HL-60 (cell line): Measurements from ENCODE around the gene DYNC1LI1.

ENCODE experiments used
- DNase-seq, 2 experiments: peaks; one replicate each; pipeline ENCODE4 v3.0.0-alpha.2; 2010 to 2020; ENCODE audit warnings: low read depth in 1 of 2, low spot score in 1 of 2
- H3K27ac ChIP-seq: fragments of 250-450 bp; sonication (Bioruptor Pico); replicated peaks from 2 replicates; pipeline ENCODE4 v1.5.1; 2020; ENCODE audit warnings: mild to moderate bottlenecking, moderate library complexity
- H3K27me3 ChIP-seq: fragments of 250-450 bp; sonication (Bioruptor Pico); 2 replicates; pipeline ENCODE4 v1.5.1; 2021; ENCODE audit warnings: mild to moderate bottlenecking, moderate library complexity; ENCODE audit not compliant: insufficient read depth, poor library complexity, severe bottlenecking
- H3K4me3 ChIP-seq: replicated peaks from 2 replicates; pipeline ENCODE4 v1.5.1; 2011; ENCODE audit warnings: mild to moderate bottlenecking, control low read depth, low read length; ENCODE audit not compliant: insufficient read depth
- GABPA ChIP-seq: IDR thresholded peaks from 2 replicates; pipeline ENCODE4 v1.6.1; 2012; ENCODE audit warnings: low read depth
- POLR2AphosphoS5 ChIP-seq: IDR thresholded peaks from 2 replicates; pipeline ENCODE4 v1.6.1; 2012; ENCODE audit warnings: low read depth
- REST ChIP-seq: IDR thresholded peaks from 2 replicates; pipeline ENCODE4 v1.6.1; 2012; ENCODE audit warnings: low read depth; ENCODE audit not compliant: insufficient replicate concordance
- SPI1 ChIP-seq: IDR thresholded peaks from 2 replicates; pipeline ENCODE4 v1.6.1; 2012; ENCODE audit warnings: low read depth, mild to moderate bottlenecking, borderline replicate concordance
- TF ChIP-seq, protein P1 (sequence below): IDR thresholded peaks from one replicate; pipeline ENCODE4 v1.5.1; 2011; ENCODE audit warnings: low read length, control low read depth, inconsistent platforms; ENCODE audit not compliant: insufficient read depth

Gene DYNC1LI1

GRCh38 chr3:32482693-32483092, 88.0 kb downstream of the DYNC1LI1 start:
- DNase-seq, result no peak
- no peak for TF ChIP-seq GABPA
- TF ChIP-seq REST, result no peak
- TF ChIP-seq POLR2AphosphoS5, result no peak
- TF ChIP-seq, protein P1, sequence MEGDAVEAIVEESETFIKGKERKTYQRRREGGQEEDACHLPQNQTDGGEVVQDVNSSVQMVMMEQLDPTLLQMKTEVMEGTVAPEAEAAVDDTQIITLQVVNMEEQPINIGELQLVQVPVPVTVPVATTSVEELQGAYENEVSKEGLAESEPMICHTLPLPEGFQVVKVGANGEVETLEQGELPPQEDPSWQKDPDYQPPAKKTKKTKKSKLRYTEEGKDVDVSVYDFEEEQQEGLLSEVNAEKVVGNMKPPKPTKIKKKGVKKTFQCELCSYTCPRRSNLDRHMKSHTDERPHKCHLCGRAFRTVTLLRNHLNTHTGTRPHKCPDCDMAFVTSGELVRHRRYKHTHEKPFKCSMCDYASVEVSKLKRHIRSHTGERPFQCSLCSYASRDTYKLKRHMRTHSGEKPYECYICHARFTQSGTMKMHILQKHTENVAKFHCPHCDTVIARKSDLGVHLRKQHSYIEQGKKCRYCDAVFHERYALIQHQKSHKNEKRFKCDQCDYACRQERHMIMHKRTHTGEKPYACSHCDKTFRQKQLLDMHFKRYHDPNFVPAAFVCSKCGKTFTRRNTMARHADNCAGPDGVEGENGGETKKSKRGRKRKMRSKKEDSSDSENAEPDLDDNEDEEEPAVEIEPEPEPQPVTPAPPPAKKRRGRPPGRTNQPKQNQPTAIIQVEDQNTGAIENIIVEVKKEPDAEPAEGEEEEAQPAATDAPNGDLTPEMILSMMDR, result no peak
- no peak for TF ChIP-seq SPI1
- Histone ChIP-seq H3K4me3 (no peak overlapping the region), H3K27ac (no peak overlapping the region), H3K27me3 (no peaks in the 10 kb centered on the region)

DNA sequence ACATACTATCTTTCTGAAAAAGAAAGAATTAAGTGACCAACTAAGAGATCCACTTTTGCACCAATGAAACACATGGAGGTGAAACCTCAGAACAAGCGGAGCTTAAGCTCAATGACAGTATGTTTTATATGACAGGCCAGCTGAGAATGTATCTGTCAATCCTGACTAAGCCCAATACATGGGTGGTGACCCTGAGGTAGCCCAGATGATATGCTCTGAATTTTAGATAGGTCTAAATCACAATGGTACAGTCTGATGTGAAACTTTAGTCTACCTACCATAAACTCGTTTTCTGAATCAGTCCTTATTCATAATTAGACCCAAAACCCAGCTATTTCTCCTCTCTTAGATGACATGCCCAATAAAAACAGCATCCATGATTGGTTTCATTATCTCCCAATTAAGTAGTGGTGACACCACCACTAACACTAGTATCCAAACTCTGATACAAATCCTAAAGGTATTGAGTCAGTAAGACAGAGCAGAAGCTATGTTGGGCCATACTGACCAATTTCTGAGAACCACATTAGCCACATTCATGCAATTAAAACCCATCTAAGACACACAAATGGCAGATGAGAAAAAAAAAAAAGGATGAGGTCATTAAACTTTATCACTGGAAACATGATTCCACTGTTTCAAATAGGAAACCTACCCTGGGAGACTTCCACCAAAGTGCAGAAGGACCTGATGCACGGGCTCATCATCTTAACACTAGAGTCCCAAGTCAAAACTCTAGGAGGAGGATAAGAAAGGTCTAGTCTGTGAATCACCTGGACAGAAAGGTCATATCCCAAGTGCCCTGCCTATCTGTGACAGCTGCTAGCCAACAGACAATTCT, 88.6 kb downstream of the DYNC1LI1 start:
- H3K27ac ChIP-seq, result no peak overlapping the region
- TF ChIP-seq REST (no peak), GABPA (no peak), POLR2AphosphoS5 (no peak), SPI1 (no peak)
- TF ChIP-seq, protein P1, result no peak
- H3K27me3 ChIP-seq, result no peaks in the 10 kb centered on the region
- DNase-seq, result no peak
- H3K4me3 ChIP-seq, result no peak overlapping the region

DNA sequence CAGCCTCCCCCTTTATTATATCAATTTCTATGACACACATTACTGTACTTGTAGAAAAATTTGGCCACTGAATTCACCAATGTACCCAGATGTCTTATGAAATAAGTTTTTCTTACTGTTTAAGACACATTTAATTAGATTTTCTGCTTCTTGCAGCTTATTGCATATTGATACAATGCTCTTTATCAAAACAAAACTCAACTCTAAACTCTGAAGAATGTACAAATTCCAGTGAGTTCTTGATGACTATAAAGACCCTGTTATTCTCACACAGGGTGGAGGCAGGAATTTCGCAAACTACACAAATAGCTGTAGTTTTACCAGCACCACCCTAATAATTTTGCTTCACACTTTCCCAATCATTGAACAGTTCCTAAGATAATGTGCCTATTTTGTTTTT, 90.1 kb downstream of the DYNC1LI1 start:
- TF ChIP-seq, protein P1, result no peak
- no peak for TF ChIP-seq POLR2AphosphoS5
- TF ChIP-seq REST, result no peak
- TF ChIP-seq SPI1, result no peak
- TF ChIP-seq GABPA, result no peak
- Histone ChIP-seq H3K4me3 (no peak overlapping the region), H3K27me3 (no peaks in the 10 kb centered on the region), H3K27ac (no peak overlapping the region)
- DNase-seq, result no peak
